Stimulated activated naive B cell treated with anti-CD40 and anti-IgM and Interleukin-4, amounts not matched to agents 10 μg/mL and 1 μg/mL and 100 μg/mL, for 72 hours (primary cell): ENCODE data around the gene STX11.
A peak's percentile ranks its signal among the peaks of the same experiment; 100 is the strongest.

Experiments
- ATAC-seq, 2 donors: fragments of 150-1000 bp; cut with Tn5 transposase; replicated peaks; 2 replicates each; pipeline ENCODE4 v1.10.0; 2021; ENCODE audit warnings: moderate library complexity in 1 of 2
- DNase-seq: peaks from one replicate; pipeline ENCODE4 v3.0.0; 2021
- H3K27ac Mint-ChIP-seq: one replicate; pipeline ENCODE4 v1.8.0; 2022; ENCODE audit warnings: mild to moderate bottlenecking, mixed read lengths
- H3K27me3 Mint-ChIP-seq, 2 donors: one replicate each; pipeline ENCODE4 v1.8.0; 2022; ENCODE audit warnings: mixed read lengths in 2 of 2
- H3K36me3 Mint-ChIP-seq, 2 donors: one replicate each; pipeline ENCODE4 v1.8.0; 2022; ENCODE audit warnings: mixed read lengths in 2 of 2, mild to moderate bottlenecking in 1 of 2
- H3K4me1 Mint-ChIP-seq, 2 donors: one replicate each; pipeline ENCODE4 v1.8.0; 2022; ENCODE audit warnings: mixed read lengths in 2 of 2, mild to moderate bottlenecking in 1 of 2
- H3K4me3 Mint-ChIP-seq, 2 donors: one replicate each; pipeline ENCODE4 v1.8.0; 2022; ENCODE audit warnings: mild to moderate bottlenecking in 2 of 2, mixed read lengths in 2 of 2, moderate library complexity in 1 of 2
- H3K9me3 Mint-ChIP-seq, 2 donors: one replicate each; pipeline ENCODE4 v1.8.0; 2022; ENCODE audit warnings: mixed read lengths in 2 of 2, mild to moderate bottlenecking in 1 of 2

The STX11 gene

DNA sequence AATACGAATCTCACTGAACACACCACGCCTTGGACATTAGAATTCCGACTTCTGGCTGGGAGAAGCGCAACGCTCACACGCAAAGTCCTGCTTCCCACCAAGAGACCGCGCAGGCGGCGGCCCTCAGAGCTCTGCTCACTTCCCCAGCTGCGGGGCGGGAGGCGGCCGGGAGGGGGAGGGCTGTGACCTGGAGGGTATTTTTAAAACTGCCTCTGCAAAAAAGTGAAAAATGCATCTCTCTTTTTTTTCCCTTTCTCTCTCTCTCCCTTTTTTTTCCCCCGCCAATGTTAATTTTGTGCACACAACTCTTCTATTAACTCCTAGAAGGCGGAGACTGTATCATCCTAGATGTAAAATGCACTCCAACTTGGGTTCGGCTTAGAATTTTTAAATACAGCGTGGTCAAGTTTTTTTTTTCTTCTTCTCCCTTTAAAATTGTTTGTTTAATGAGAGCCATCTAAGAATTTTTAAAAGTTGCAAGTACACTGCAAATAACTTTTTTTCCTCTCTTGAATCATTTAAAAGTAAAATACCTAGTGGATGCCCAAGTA lies 66.4 kb downstream of the STX11 start:
- Mint-ChIP-seq H3K4me3 (peak overlapping the region; percentile 97 to 99), H3K27me3 (peaks cover 7% of the 10 kb centered on the region in 2 donors), H3K4me1 (peaks cover 28 to 35% of the 10 kb centered on the region in 2 donors), H3K9me3 (peaks cover 2 to 5% of the 10 kb centered on the region in 2 donors), H3K27ac (peak overlapping the region; percentile 100), H3K36me3 (peaks cover 9% of the 10 kb centered on the region in 2 donors)
- peak; percentile 73 to 77 for ATAC-seq
- DNase-seq: no peak

DNA sequence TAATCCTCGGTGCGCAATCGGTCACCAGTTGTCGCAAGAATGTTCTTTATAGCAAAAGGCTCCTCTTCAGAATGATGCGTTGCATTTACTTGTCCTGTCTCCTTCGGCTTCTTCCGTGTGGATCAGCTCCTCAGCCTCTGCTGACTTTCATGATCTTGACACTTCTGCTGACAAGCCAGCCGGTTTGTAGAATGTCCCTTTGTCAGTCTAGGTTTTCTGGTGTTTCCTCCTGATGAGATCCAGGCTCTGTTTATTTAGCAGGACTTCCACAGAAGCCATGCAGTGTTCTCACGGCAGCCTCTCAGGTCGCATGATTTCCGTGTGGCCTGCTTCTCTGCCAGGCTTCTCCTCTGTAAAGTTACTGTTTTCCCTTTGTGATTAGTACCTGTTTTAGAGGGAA lies 66.9 kb downstream of the STX11 start:
- peaks cover 7% of the 10 kb centered on the region in 2 donors for H3K27me3 Mint-ChIP-seq
- H3K36me3 Mint-ChIP-seq: peaks cover 9% of the 10 kb centered on the region in 2 donors
- H3K4me1 Mint-ChIP-seq: peaks cover 28 to 35% of the 10 kb centered on the region in 2 donors
- peak overlapping the region; percentile 97 to 99 for H3K4me3 Mint-ChIP-seq
- ATAC-seq: no peak
- DNase-seq: no peak
- H3K9me3 Mint-ChIP-seq: peaks cover 2 to 5% of the 10 kb centered on the region in 2 donors
- peak overlapping the region; percentile 100 for H3K27ac Mint-ChIP-seq

DNA sequence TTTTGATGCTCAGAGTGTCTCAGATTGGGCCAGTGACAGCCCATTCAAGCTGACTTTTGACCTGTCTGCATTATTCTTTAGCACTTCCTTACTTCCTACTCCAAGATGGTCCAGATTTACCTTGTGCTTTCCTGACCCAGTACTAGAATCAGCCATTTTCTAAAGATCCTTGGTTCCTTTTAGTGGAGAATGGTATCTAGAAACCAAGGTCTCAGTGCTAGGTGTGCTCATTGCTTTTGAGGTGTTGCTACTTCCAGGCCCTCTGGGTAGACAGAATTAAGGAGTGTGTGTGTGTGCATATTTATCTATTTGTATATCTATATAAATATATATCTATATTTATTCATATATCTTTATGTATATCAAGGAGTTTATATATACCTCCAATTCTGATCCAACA lies 67.5 kb downstream of the STX11 start:
- no peak for DNase-seq
- peaks cover 2 to 5% of the 10 kb centered on the region in 2 donors for H3K9me3 Mint-ChIP-seq
- peaks cover 7% of the 10 kb centered on the region in 2 donors for H3K27me3 Mint-ChIP-seq
- H3K36me3 Mint-ChIP-seq: peaks cover 9% of the 10 kb centered on the region in 2 donors
- H3K27ac Mint-ChIP-seq: no peak overlapping the region
- H3K4me1 Mint-ChIP-seq: peaks cover 29 to 35% of the 10 kb centered on the region in 2 donors
- ATAC-seq: no peak
- H3K4me3 Mint-ChIP-seq: peak overlapping the region in 1 of 2 donors; percentile 2

DNA sequence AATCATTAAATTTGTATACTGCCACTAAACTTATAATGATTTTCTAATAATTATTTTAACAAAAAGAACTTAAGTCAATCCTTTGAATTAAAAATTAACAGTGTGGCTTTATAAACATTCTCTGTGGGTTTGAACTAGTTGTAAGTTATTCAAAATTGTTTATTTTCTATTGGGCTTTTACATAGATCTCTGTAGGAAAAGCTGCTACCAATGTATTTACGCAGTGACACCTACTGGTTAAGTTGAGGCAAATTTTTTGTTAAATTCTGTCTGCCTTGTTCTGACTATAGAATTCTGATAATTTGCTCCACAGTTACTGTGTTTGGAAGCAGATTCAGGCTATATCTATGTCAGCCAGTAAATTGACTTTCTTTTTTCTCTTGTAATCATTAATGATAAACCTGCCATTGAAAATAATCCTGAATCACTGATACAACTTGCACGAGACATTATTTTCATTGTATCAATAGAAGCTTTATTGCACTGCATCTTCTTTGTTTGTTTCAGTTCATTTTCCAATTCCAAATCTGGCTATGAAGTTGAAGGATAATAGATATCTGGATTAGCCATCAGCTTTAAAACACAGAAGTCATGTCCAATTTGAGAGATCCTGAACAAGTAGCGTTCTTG lies 68.9 kb downstream of the STX11 start:
- peaks cover 7% of the 10 kb centered on the region in 2 donors for H3K27me3 Mint-ChIP-seq
- H3K9me3 Mint-ChIP-seq: peaks cover 2 to 5% of the 10 kb centered on the region in 2 donors
- no peak overlapping the region for H3K4me3 Mint-ChIP-seq
- DNase-seq (no peak), ATAC-seq (no peak)
- H3K4me1 Mint-ChIP-seq: peaks cover 29 to 35% of the 10 kb centered on the region in 2 donors
- peaks cover 9% of the 10 kb centered on the region in 2 donors for H3K36me3 Mint-ChIP-seq
- H3K27ac Mint-ChIP-seq: no peak overlapping the region

DNA sequence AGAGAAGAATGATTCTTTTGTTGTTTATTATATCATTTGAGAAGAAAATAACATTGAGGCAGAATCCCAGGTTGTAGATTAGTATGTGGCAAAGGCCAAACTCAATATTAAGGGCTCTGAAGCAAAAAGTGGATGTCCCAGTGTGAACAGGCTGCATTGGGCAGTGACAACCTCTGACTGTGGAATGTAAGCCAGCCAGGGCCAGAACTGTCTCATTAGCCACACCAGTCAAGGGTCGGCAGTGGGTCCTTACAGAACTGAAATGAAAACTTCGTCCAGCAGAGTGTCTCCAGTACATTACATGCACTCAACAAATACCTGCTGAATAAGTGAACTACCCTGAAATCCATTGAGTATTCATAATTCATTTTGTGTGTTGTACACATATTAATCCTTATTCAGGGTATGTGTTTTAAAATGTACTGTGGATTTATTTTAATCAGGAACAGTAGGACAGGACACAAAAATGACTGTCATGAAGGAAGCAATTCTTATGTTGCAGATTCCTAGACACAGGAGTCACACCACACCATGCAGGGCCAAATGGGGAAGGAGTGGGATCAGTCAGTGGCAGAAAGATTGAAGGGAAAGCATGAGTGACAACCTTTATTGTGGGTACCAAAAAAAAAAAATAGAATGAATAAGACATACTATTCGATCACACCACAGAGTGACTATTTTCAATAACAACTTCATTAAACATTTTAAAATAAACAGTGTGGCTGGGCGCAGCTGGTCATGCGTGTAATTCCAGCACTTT lies 69.9 kb downstream of the STX11 start:
- H3K4me3 Mint-ChIP-seq: no peak overlapping the region
- H3K27me3 Mint-ChIP-seq: peaks cover 7% of the 10 kb centered on the region in 2 donors
- peaks cover 2 to 5% of the 10 kb centered on the region in 2 donors for H3K9me3 Mint-ChIP-seq
- H3K27ac Mint-ChIP-seq: no peak overlapping the region
- H3K36me3 Mint-ChIP-seq: peaks cover 6 to 9% of the 10 kb centered on the region in 2 donors
- no peak for ATAC-seq
- DNase-seq: no peak
- peaks cover 24 to 31% of the 10 kb centered on the region in 2 donors for H3K4me1 Mint-ChIP-seq

DNA sequence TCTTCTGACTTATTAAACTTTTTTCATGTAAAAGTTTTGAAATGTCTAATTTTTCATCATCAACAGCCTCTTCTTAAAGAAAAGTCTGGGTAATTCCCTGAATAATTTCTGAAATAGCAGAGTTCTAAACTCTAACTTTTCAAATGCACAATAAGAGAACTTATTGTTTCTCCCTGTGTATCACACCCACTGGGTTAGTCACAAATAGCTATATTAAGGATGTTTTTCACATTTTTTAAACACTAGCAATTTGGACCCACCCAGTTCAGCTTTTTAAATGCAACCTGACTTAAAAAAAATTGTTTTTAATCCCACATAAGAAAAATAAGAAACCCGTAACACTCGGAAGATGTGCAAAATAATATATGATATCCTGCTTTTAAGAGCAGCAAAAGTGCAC lies 73.4 kb downstream of the STX11 start:
- H3K4me1 Mint-ChIP-seq: peaks cover 3 to 7% of the 10 kb centered on the region in 2 donors
- H3K9me3 Mint-ChIP-seq: no peaks in the 10 kb centered on the region
- no peaks in the 10 kb centered on the region for H3K36me3 Mint-ChIP-seq
- no peak overlapping the region for H3K4me3 Mint-ChIP-seq
- H3K27ac Mint-ChIP-seq: no peak overlapping the region
- DNase-seq (no peak), ATAC-seq (no peak)
- no peaks in the 10 kb centered on the region for H3K27me3 Mint-ChIP-seq

DNA sequence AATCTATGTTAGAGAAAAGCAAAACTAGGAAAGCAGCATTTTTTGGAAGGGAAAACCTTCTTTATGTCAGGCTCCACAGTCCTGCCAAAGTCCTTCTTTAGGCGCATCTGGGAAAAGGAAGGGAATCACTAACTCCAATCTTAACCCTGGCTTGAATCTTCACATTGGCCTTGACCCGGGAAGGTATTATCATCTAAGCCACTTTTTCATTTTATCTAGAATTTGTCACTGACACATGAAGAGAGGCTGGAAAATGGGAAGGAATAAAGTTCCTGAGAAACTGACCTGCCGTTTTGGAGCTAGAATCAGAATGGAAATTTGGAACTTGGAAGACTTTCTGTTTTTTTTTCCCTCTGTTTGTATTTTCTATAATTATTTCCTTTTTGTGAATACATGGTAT lies 81.4 kb downstream of the STX11 start:
- ATAC-seq: no peak
- Mint-ChIP-seq H3K36me3 (no peaks in the 10 kb centered on the region), H3K4me1 (no peaks in the 10 kb centered on the region), H3K9me3 (no peaks in the 10 kb centered on the region), H3K4me3 (no peak overlapping the region), H3K27ac (no peak overlapping the region), H3K27me3 (no peaks in the 10 kb centered on the region)
- DNase-seq: no peak

DNA sequence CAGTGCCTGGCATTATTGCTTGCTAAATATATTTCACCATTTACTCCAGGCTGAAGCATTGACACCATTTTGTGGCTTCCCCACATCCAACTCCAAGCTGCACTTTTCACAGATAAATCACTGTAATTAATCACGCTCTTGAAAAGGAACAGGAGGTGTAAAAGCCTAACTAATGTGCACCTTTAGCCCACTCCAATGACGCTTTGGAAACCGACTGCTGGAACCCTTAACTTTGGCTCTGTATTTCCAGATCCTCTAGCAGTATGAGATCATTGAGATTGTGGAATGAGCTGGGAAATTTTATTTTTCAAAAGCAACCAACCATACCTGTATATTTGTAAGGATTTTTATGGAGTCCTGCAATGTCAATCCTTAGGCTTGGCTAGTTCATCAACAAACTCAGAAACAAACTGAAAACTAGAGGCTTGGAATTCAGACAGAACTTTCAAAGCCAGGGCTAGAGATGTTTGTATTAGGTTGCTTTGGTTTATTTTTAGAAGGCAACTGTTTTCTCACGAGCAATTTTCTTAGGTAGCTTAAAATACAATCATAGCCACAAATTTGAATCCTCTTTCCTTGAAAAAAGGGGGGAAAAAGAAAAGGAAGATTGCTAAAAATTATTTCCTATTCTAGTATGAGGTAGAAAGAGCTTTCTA lies 82.0 kb downstream of the STX11 start:
- no peak for ATAC-seq
- Mint-ChIP-seq H3K27ac (no peak overlapping the region), H3K27me3 (no peaks in the 10 kb centered on the region), H3K36me3 (no peaks in the 10 kb centered on the region), H3K4me1 (no peaks in the 10 kb centered on the region), H3K9me3 (no peaks in the 10 kb centered on the region), H3K4me3 (no peak overlapping the region)
- no peak for DNase-seq

DNA sequence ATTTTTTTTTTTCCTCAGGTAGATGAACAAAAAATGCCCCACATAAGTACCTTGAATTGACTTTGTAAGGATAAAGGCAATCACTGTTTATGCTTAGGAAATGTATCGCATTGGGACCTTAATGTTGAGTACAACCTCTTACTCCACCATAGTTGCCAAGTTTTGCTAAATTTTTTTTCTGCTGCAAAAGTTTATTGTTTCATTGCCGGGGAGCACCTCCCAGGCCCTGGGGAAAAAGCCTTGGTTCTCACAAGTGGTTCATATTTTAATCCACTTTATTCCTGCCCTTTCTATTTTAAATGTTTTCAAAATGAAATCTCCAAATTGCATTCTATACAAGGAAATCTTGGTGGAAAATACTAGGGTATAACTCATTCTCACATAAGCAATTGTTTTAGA lies 82.5 kb downstream of the STX11 start:
- no peaks in the 10 kb centered on the region for H3K27me3 Mint-ChIP-seq
- DNase-seq: no peak
- ATAC-seq: no peak
- no peaks in the 10 kb centered on the region for H3K9me3 Mint-ChIP-seq
- no peak overlapping the region for H3K27ac Mint-ChIP-seq
- no peaks in the 10 kb centered on the region for H3K4me1 Mint-ChIP-seq
- no peaks in the 10 kb centered on the region for H3K36me3 Mint-ChIP-seq
- H3K4me3 Mint-ChIP-seq: no peak overlapping the region

DNA sequence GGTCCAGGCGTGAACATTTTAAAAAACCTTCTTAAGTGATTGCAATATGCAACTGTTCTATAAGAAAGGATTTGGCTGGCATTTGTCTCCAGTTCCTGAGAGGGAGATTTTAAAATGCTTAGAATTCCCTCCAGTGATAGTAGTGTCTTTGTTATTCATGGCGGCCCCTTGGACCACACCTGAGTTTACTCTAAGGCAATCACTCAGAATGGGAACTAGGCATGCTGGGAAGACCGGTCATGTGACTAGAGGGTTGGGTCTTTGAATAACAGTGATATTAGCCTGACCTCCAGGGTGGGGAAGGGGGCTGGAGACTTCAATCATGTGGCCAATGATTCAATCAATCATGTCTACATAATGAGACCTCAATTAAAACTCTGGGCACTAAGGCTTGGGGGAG lies 84.1 kb downstream of the STX11 start:
- Mint-ChIP-seq H3K27ac (no peak overlapping the region), H3K36me3 (no peaks in the 10 kb centered on the region), H3K4me3 (no peak overlapping the region), H3K27me3 (no peaks in the 10 kb centered on the region), H3K4me1 (no peaks in the 10 kb centered on the region), H3K9me3 (peaks cover 0 to 2% of the 10 kb centered on the region in 2 donors)
- ATAC-seq (no peak), DNase-seq (no peak)

DNA sequence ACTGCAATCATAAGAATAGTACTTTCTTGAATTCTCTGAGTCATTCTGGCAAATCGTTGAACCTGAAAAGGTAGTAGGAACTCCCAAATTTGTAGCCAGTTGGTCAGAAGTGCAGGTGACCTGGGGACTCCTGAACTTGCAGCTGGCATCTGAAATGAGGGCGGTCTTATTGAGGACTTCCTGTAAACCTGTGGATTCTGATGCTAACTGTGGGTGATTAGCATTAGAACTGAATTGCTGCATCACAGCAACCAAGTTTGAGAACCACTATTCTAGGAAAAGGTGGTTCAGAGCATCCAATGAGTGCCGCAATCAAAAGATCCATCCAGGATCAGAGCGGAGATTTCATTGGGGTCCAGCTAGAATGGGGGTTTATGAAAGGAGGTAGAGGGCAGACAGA lies 84.6 kb downstream of the STX11 start:
- no peak for DNase-seq
- H3K9me3 Mint-ChIP-seq: peaks cover 0 to 2% of the 10 kb centered on the region in 2 donors
- no peak for ATAC-seq
- H3K4me3 Mint-ChIP-seq: no peak overlapping the region
- no peaks in the 10 kb centered on the region for H3K36me3 Mint-ChIP-seq
- no peak overlapping the region for H3K27ac Mint-ChIP-seq
- H3K27me3 Mint-ChIP-seq: no peaks in the 10 kb centered on the region
- no peaks in the 10 kb centered on the region for H3K4me1 Mint-ChIP-seq
